ENCODE measurements around the gene ELOF1.
"Not testable (repeated sequence)": the region's sequence is repeated elsewhere in the genome, so short reads cannot be mapped to it uniquely, and the experiment has no call there.

The ELOF1 gene

DNA sequence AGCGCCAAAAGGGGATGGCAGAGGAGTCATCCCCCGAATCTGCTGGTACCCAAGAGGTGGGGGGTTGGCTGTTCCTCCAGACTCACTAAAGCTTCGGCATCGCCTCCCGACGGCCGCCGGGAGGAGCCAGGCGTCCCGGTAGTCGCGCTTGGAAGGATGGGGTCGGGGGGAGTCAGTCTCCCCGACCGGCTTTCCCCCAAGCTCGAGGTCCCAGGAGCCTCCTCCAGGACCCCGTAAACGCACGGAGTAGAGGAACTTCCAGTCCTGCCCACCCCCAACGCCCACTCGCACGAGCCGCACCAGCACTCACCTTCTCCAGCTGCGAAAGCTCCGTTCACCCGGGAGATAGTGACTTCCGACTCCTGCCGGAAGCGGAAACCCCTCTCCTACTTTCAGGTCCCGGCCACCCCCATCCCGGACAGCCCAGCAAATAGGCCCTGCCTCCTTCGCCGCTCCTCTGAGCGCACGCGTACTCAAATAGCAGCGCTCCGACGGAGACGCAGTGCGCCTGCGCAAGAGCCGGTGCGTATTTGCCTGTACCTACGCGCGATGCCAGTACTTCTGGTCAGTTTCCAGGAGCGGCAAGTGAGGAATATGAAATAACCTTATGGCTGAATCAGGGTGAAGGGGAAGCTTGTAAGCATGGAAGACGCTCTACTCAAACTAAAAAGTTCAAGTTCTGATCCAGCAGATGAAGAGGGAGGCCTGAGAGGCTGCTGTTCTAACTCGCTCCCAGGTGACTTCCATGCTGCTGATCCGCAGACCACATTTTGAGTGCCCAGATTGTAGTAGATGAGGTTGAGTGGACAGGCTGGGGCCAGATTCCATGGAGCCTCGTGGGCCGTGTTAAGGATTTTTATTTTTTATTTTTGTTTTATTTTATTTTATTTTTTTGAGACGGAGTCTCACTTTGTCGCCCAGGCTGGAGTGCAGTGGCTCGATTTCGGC is at the start of gene ELOF1:
TSS of gene ELOF1 (minus strand) at position 350 of the 948 bp plus-strand sequence. CDS start 4,883 bp downstream, outside the sequence.
- H3K4me3 ChIP-seq (ENCODE audit: low read depth, low read length): peak within 1 kb of the TSS; percentile 87
- TF ChIP-seq, protein P1, sequence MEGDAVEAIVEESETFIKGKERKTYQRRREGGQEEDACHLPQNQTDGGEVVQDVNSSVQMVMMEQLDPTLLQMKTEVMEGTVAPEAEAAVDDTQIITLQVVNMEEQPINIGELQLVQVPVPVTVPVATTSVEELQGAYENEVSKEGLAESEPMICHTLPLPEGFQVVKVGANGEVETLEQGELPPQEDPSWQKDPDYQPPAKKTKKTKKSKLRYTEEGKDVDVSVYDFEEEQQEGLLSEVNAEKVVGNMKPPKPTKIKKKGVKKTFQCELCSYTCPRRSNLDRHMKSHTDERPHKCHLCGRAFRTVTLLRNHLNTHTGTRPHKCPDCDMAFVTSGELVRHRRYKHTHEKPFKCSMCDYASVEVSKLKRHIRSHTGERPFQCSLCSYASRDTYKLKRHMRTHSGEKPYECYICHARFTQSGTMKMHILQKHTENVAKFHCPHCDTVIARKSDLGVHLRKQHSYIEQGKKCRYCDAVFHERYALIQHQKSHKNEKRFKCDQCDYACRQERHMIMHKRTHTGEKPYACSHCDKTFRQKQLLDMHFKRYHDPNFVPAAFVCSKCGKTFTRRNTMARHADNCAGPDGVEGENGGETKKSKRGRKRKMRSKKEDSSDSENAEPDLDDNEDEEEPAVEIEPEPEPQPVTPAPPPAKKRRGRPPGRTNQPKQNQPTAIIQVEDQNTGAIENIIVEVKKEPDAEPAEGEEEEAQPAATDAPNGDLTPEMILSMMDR (IDR thresholded peaks at IDR 0.05; ENCODE audit: low read depth, low read length): peak; percentile 29; the same call in 1 of the 2 replicates
- H3K9me3 ChIP-seq (ENCODE audit: severe bottlenecking): no peaks in the 10 kb centered on the region
- no peaks in the 10 kb centered on the region for H3K27me3 ChIP-seq (ENCODE audit: insufficient read depth, low read depth, severe bottlenecking)
- DNase-seq: peak; percentile 98
- H3K27ac ChIP-seq: peak within 1 kb of the TSS; percentile 46
- H3K36me3 ChIP-seq: peaks cover 19% of the 10 kb centered on the region

DNA sequence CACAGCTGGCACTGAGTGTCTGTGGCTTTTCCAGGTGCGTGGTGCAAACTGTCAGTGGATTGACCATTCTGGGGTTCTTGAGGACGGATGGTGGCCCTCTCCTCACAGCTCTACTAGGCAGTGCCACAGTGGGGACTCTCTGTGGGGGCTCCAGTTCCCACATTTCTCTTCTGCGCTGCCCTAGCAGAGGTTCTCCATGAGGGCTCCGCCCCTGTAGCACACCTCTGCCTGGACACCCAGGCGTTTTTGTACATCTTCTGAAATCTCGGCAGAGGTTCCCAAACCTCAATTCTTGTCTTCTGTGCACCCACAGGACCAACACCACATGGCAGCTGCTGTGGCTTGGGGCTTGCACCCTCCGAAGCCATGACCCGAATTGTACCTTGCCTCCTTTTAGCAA is 47.5 kb upstream of the ELOF1 start:
- TF ChIP-seq, protein P1 (IDR thresholded peaks at IDR 0.05; ENCODE audit: low read depth, low read length): no peak
- peaks cover 40% of the 10 kb centered on the region for H3K36me3 ChIP-seq
- H3K9me3 ChIP-seq (ENCODE audit: severe bottlenecking): peaks cover 4% of the 10 kb centered on the region
- DNase-seq: no peak
- no peak overlapping the region for H3K27ac ChIP-seq
- no peak overlapping the region for H3K4me3 ChIP-seq (ENCODE audit: low read depth, low read length)
- H3K27me3 ChIP-seq (ENCODE audit: insufficient read depth, low read depth, severe bottlenecking): no peaks in the 10 kb centered on the region

DNA sequence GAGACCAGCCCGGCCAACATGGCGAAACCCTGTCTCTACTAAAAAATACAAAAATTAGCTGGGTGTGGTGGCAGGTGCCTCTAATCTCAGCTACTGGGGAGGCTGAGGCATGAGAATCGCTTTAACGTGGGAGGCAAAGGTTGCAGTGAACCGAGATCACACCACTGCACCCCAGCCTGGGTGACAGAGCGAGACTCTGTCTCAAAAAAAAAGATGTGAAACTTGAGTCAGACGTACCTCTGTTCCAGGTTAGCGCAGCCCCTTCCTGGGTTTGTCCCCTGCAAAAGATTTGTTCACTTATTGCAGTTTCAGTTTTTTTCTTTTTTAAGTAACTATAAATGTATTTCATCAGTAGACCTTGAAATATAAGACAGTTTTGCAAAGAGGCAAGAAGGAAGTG is 40.7 kb upstream of the ELOF1 start:
- DNase-seq; H3K9me3 ChIP-seq (ENCODE audit: severe bottlenecking); H3K27me3 ChIP-seq (ENCODE audit: insufficient read depth, low read depth, severe bottlenecking); H3K4me3 ChIP-seq (ENCODE audit: low read depth, low read length); H3K27ac ChIP-seq: not testable (repeated sequence)
- H3K36me3 ChIP-seq: peaks cover 49% of the 10 kb centered on the region

DNA sequence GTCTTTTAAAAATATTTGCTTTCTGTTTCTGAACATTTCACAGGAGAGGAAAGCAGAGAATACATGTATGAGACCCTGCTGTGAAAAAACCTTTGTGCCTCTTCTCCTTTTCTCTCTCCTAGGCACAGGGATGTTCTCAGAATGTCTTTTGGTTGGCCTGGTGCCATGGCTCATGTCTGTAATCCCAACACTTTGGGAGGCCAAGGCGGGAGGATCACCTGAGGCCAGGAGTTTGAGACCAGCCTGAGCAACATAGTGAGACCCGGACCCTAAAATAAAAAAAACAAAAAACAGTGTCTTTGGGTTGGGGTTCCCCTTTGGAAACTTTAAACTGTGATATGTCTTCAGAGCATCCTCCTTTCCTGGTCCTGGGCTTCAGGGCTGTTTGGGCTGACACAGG is 39.7 kb upstream of the ELOF1 start:
- Histone ChIP-seq H3K4me3 (ENCODE audit: low read depth, low read length) (no peak overlapping the region), H3K27me3 (ENCODE audit: insufficient read depth, low read depth, severe bottlenecking) (no peaks in the 10 kb centered on the region)
- DNase-seq: no peak

DNA sequence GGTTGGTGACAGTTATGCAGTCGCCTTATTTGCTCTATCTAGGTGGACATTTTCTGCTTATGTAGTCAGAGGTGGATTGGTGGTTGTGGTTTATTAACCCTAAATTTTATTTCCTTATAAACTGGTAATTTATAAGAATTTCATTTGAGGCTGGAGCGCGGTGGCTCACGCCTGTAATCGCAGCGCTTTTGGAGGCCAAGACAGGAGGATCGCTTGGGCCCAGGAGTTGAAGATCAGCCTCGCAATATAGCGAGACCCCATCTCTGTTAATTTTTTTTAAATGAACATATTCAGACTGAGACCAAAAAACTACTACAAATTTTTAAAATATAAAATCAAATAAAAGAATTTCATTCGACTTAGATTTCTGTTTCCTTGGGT is 39.1 kb upstream of the ELOF1 start:
- H3K4me3 ChIP-seq (ENCODE audit: low read depth, low read length): peak overlapping the region; percentile 66
- TF ChIP-seq, protein P1 (IDR thresholded peaks at IDR 0.05; ENCODE audit: low read depth, low read length): no peak
- H3K27me3 ChIP-seq (ENCODE audit: insufficient read depth, low read depth, severe bottlenecking): no peaks in the 10 kb centered on the region
- DNase-seq: peak; percentile 19
- H3K27ac ChIP-seq: peak overlapping the region; percentile 98
- no peaks in the 10 kb centered on the region for H3K9me3 ChIP-seq (ENCODE audit: severe bottlenecking)
- H3K36me3 ChIP-seq: peaks cover 38% of the 10 kb centered on the region

More for the DNA sequence above, 39.7 kb upstream of the ELOF1 start:
- Histone ChIP-seq H3K9me3 (ENCODE audit: severe bottlenecking) (no peaks in the 10 kb centered on the region), H3K27ac (no peak overlapping the region; the same call in 1 of the 2 replicates), H3K36me3 (peaks cover 40% of the 10 kb centered on the region)
- TF ChIP-seq, protein P1 (IDR thresholded peaks at IDR 0.05; ENCODE audit: low read depth, low read length): no peak

DNA sequence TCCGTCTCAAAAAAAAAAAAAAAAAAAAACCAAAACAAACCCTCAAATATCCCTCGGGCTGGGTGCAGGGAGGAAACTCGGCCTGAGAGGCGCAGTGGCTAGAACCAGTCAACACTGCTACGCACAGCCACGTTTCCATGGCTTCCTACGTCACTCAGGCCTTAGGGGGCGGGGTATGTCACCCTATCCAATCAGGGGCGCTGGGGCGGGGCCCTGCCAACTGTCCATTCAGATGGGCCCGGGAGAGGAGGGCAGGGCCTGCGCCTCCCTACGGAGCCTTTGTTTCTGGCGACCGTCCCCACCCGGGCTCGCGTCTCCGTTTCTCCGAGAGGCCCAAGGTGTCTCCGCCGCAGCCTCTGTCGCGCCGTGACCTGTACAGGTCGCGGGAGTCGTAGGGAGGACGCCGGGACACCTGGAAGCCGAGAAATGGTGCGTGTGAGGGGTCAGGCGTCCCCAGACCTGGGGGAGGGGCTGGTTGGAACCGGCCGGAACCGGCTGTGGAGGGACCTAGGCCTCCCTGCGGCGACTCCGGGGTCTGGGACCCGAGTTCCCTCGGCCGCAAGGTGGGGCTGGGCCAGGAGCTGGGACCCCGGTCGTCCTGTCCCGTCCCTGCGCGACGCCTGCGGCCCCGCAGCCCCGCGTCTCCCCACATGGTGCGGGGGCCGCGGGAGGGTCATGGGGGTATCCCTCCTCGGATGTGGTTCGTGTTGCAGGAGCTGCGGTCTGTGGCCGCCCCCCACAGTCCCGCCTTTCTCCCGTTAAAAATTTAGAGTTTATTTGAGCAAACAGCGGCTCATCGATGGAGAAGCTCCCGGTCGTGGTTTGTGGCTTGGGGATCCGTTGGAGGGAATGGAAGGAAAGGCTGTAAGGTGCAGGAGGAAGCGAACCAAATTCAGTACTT is 38.4 kb upstream of the ELOF1 start, which contains the start of gene ZNF627:
TSS of gene ZNF627 (plus strand) at position 282 of the 901 bp plus-strand sequence. CDS start at position 427, 145 bp downstream.
- peak; percentile 99 for DNase-seq
- Histone ChIP-seq H3K4me3 (ENCODE audit: low read depth, low read length) (peak within 1 kb of the TSS; percentile 66), H3K27ac (peak within 1 kb of the TSS; percentile 98), H3K27me3 (ENCODE audit: insufficient read depth, low read depth, severe bottlenecking) (no peaks in the 10 kb centered on the region), H3K9me3 (ENCODE audit: severe bottlenecking) (no peaks in the 10 kb centered on the region), H3K36me3 (peaks cover 34% of the 10 kb centered on the region)
- TF ChIP-seq, protein P1 (IDR thresholded peaks at IDR 0.05; ENCODE audit: low read depth, low read length): 0 out of 2 replicates have a peak, but pooled peaks have one; percentile 1
